H1 (cell line): ENCODE results near the gene PDE1C. TPM values are rescaled to one million over a fixed set of nuclear protein-coding genes. Genes with fewer than 3 reads are reported as not detected.

Experiments
- CHD1 ChIP-seq: IDR thresholded peaks from 2 replicates; pipeline ENCODE4 v1.6.1; 2012; ENCODE audit warnings: low read depth, low read length, improper control_type of control experiment
- KDM4A ChIP-seq: IDR thresholded peaks from one replicate; pipeline ENCODE4 v1.7.1; 2012; ENCODE audit warnings: low read depth, mild to moderate bottlenecking, moderate library complexity, low read length, inconsistent platforms; ENCODE audit not compliant: severe bottlenecking
- POLR2A ChIP-seq, 2 experiments: IDR thresholded peaks; 1 replicate in 1 of 2; 2 replicates in 1 of 2; pipeline ENCODE4 v1.6.1; 2011; ENCODE audit warnings: low read depth in 2 of 2, low read length in 2 of 2, mild to moderate bottlenecking in 2 of 2; ENCODE audit errors: control extremely low read depth in 1 of 2
- SP1 ChIP-seq: IDR thresholded peaks from 2 replicates; pipeline ENCODE4 v1.6.1; 2011; ENCODE audit warnings: low read depth, low read length
- polyA plus RNA-seq, 7 experiments: library from polyadenylated mRNA; depleted of rRNA in 3 of 7; stranded (reverse) in 5 of 7; unstranded in 2 of 7; fragments of >200 nt in 5 of 7; fragments of 200-250 nt in 2 of 7; gene quantifications; 1 replicate in 5 of 7; 2 replicates in 1 of 7; 4 replicates in 1 of 7; pipeline versions ENCODE4 v1.2.1 to v1.2.3, GENCODE V29; 2011 to 2013; ENCODE audit warnings: missing spikeins in 2 of 7, mixed read lengths in 2 of 7
- total RNA-seq: library from RNA; stranded (reverse); fragmentation: NEBNext Ultra II Directional; extraction: Animal tissue kit (Norgen Biotek cat#: 25700); gene quantifications from 2 replicates; pipeline ENCODE4 v1.2.1, GENCODE V29; 2021

Gene PDE1C
- total and polyA plus RNA-seq, 2 of the 8 experiments (the other 6 are each of a cell fraction or from before 2014, with no cell fraction given) = 0.11 to 1.1 TPM

DNA sequence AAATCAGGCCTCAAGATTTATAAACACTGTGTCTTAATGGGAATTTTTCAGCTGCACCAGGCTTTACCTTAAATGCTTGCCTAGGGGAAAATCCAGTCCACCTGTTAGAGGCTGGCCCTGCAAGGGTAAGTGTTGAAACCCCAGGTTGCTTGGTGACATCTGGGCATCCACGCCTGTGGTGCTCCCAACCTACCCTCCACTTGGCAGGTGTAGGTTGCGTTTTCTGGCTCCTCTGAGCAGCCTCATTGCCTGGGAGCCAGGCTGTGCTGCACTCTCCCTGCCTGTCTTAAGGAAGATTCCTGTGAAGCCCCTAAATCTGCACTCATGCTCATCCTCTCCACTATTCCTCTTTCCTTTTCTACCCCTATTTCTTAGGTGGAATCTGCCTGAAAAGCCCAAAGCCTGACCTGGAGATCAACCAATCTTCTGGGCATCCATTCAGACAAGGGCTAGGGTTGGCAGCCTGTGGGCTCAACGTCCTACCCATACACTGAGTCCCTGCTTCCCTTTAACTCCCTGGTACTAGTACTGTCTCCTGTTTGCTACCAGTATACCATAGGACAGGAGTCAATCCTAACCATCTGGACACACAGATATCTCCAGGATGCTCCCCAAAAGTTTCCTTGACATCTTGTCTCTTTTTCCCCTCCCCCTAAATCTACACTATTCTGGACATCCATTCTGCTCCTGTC is 150.4 kb downstream of the PDE1C start (continued):
- TF ChIP-seq KDM4A (no peak), CHD1 (no peak), POLR2A (IDR thresholded peaks at IDR 0.05; ENCODE audit: control extremely low read depth in 1 of 2, low read depth in 2 of 2, low read length in 2 of 2) (no peak), SP1 (no peak)
